ENCODE measurements around the gene LIMK2.

Gene LIMK2

DNA sequence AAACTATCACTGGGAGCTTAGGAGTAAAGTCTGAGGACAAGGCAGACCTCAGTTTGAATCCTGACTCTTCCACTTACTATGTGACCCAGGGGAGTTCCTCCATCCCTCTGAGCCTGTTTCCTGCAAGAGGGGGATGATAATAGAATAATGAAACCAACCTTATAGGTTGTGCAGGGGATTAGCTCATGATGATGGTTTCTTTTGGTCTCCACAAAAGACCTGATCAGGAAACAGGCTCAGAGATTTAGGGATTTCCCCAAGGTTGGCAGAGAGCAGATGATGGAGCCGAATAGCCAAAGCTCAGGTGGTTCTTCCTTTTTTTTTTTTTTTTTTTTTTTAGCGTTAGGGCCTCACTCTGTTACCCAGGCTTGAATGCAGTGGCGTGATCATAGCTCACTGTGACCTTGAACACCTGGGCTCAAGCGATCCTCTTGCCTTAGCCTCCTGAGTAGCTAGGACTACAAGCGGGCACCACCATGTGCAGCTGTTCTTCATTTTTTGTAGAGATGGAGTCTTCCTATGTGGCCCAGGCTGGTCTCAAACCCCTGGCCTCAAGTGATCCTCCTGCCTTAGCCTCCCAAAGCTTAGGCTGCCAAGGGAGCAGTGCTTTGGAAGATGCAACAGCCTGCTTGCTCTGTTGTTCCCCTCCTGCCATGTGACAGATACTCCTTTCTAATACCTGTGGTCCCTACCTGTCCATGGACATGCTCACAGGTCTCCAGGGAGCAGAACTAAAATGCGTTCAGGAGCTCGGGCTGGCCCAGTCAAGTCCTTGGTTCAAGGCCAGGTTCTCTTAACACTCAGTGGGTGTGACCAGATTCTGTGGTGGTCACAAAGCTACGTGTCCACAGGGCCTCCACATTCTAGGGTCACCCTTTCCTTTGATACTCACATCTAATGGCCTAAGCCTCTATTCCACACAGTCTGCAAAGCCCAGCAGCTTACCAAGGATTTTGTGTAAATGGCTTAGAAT is 111.8 kb downstream of the LIMK2 start:
- no peak for DNase-seq (ENCODE audit: low read depth)
- TF ChIP-seq, protein P1, sequence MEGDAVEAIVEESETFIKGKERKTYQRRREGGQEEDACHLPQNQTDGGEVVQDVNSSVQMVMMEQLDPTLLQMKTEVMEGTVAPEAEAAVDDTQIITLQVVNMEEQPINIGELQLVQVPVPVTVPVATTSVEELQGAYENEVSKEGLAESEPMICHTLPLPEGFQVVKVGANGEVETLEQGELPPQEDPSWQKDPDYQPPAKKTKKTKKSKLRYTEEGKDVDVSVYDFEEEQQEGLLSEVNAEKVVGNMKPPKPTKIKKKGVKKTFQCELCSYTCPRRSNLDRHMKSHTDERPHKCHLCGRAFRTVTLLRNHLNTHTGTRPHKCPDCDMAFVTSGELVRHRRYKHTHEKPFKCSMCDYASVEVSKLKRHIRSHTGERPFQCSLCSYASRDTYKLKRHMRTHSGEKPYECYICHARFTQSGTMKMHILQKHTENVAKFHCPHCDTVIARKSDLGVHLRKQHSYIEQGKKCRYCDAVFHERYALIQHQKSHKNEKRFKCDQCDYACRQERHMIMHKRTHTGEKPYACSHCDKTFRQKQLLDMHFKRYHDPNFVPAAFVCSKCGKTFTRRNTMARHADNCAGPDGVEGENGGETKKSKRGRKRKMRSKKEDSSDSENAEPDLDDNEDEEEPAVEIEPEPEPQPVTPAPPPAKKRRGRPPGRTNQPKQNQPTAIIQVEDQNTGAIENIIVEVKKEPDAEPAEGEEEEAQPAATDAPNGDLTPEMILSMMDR (IDR thresholded peaks at IDR 0.05; ENCODE audit: insufficient read depth, low read depth, low read length, missing control alignments) = no peak

DNA sequence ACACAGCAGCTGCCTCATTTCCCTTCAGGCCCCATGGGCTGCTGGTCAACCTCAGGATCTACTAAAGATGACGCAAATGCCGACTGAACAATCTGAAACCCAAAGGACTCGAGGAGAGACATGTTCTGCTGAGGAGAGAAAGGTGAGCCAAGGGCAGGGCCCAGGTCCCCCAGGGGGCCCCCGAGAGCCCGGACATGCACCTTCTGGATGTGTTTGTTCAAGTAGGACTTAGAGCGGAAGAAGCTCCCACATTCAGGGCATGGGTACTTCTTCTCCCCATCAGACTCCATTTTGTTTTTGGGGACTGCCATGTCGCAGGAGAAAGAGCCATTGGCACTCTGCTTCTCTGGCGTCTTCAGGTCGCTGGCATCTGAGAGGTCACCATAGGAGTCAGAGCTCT is 114.8 kb downstream of the LIMK2 start:
- H3K4me3 ChIP-seq (ENCODE audit: low read length) = no peak overlapping the region
- DNase-seq (ENCODE audit: low read depth) = no peak
- TF ChIP-seq, protein P1 (IDR thresholded peaks at IDR 0.05; ENCODE audit: insufficient read depth, low read depth, low read length, missing control alignments) = no peak

More for the DNA sequence above, 111.8 kb downstream of the LIMK2 start:
- H3K4me3 ChIP-seq (ENCODE audit: low read length) = no peak overlapping the region

DNA sequence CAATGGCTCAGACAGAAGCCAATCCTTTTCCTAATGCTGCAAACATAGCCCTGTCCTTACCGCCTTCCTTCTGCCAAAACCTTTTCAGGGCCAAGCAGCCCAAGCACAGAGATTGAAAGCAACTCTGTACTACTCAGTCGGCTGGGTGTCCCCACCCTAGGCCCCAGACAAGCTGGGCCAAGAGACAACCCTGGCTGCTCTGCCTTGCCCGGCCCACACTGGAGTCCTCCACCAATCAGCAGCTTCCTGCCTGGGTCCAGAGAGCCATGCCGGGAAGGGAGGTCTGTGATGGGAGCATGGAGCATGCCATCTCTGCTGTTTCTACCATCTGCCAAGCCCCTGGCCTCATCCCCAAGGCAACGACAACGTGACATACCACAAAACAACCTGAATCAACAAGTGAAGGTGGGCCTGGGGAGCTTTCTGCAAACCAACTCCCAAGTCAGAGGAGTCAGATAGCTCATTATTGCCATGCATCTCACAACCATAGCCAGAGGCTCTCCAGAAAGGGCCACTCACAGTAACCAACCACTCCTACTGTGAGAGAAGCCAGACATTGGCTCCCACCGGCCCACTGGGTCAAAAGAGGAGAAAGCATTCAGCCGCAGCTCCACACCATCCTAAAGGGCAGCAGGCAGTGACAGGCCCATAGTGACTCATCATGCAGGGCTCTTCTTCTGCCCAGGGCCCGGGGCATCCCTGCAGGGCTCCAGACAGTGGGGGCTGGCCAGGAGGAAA is 115.9 kb downstream of the LIMK2 start:
- TF ChIP-seq, protein P1 (IDR thresholded peaks at IDR 0.05; ENCODE audit: insufficient read depth, low read depth, low read length, missing control alignments) = no peak

DNA sequence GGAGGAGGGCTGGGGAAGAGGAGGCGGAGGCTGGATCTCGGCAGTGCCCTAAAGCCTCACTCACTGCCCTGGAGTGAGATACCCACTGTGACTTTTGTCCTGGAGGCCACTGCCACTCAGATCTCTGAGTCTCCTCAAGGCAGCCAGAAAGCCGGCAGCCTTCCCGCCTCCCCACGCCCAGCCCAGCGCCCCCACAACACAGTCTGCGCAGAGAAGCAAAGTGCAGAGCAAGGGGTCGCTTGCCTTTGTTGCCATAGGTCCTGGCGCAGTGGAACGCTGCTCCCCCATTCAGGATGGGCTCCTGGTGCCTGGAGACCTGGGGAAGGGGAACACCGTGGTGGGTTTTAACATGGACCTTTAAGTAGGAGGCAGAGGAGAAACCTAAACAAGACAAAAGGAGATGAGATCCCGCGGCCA is 116.5 kb downstream of the LIMK2 start:
- TF ChIP-seq, protein P1 (IDR thresholded peaks at IDR 0.05; ENCODE audit: insufficient read depth, low read depth, low read length, missing control alignments) = no peak

More for the DNA sequence above, 115.9 kb downstream of the LIMK2 start:
- peak; percentile 52 for DNase-seq (ENCODE audit: low read depth)
- H3K4me3 ChIP-seq (ENCODE audit: low read length) = no peak overlapping the region

DNA sequence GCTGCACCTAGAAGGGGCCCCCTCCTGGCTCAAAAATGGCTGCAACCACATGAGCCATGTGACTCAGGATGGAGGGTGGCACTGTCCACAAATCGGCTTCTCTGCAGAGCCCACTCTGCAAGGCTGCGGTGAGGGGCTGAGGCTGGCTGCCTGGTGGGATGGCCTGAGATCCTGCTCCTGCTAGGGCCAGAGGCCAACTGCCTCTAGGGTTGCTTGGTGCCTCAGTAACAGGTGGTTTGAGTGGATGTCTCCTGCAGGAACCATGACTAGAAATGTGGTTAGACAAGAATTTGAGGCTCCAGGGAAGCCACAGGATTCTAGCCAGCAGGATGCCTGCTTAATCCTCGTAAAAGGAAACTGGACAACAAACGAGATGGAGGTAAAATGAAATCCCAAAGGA is 116.9 kb downstream of the LIMK2 start:
- DNase-seq (ENCODE audit: low read depth) = peak; percentile 40
- TF ChIP-seq, protein P1 (IDR thresholded peaks at IDR 0.05; ENCODE audit: insufficient read depth, low read depth, low read length, missing control alignments) = no peak
- H3K4me3 ChIP-seq (ENCODE audit: low read length) = no peak overlapping the region

More for the DNA sequence above, 116.5 kb downstream of the LIMK2 start:
- no peak for DNase-seq (ENCODE audit: low read depth)
- H3K4me3 ChIP-seq (ENCODE audit: low read length) = no peak overlapping the region
